Thyroid gland (tissue), 4 donors: ENCODE measurements around the gene LRRC39. TPM values are rescaled to one million over a fixed set of nuclear protein-coding genes. Genes with fewer than 3 reads are reported as not detected.

ENCODE experiments used
- DNase-seq, 2 donors: peaks; one replicate each; pipeline ENCODE4 v3.0.0-alpha.2; 2019
- H3K27ac ChIP-seq, 3 donors: fragments of 200-600 bp; sonication (generic); 1 replicate in 2 of 3; 2 replicates in 1 of 3; pipeline ENCODE4 v1.5.1; 2016 to 2019; ENCODE audit warnings: mild to moderate bottlenecking in 1 of 3, moderate library complexity in 1 of 3
- H3K27me3 ChIP-seq: fragments of 200-600 bp; sonication (generic); one replicate; pipeline ENCODE4 v1.5.1; 2019
- H3K36me3 ChIP-seq, 2 donors: fragments of 200-600 bp; sonication (generic); one replicate each; pipeline ENCODE4 v1.5.1; 2016 to 2019
- H3K4me1 ChIP-seq, 2 donors: fragments of 200-600 bp; sonication (generic); one replicate each; pipeline ENCODE4 v1.5.1; 2017 to 2019
- H3K4me3 ChIP-seq, 3 donors: fragments of 200-600 bp; sonication (generic); replicated peaks in 1 of 3; 1 replicate in 2 of 3; 2 replicates in 1 of 3; pipeline ENCODE4 v1.5.1; 2016; ENCODE audit warnings: mild to moderate bottlenecking in 1 of 3
- H3K9me3 ChIP-seq: fragments of 200-600 bp; sonication (generic); one replicate; pipeline ENCODE4 v1.5.1; 2017
- POLR2A ChIP-seq, 2 donors: fragments of 450-650 bp; IDR thresholded peaks; one replicate each; pipeline ENCODE4 v1.6.1; 2017; ENCODE audit warnings: antibody characterized with exemption in 2 of 2, mild to moderate bottlenecking in 2 of 2, moderate library complexity in 1 of 2
- WGBS, 2 donors: methylation state at CpG; one replicate each; pipeline ENCODE4 v1.1.5; 2017; 5-methylcytosine and 5-hydroxymethylcytosine counted together
- intact Hi-C: fragments of 100-400 bp; cut with DNase I; formaldehyde crosslinking; loops from one replicate; pipeline ENCODE4 v1.15.1; 2023
- total RNA-seq, 4 donors: library from RNA; depleted of rRNA; stranded (reverse); fragments of >200 nt; gene quantifications; one replicate each; pipeline ENCODE4 v1.2.3, GENCODE V29; 2016
- TF ChIP-seq, protein P1 (sequence below), 6 experiments: fragments of 200-600 bp in 3 of 6; fragments of 450-650 bp in 3 of 6; sonication (generic) in 3 of 6; IDR thresholded peaks; one replicate each; pipeline ENCODE4 v1.5.1; 2016 to 2019; ENCODE audit warnings: antibody characterized with exemption in 6 of 6, mild to moderate bottlenecking in 2 of 6, inconsistent platforms in 1 of 6, moderate library complexity in 1 of 6

The LRRC39 gene
- total RNA-seq, 4 donors from 2014 or later, result 0.39 to 3.6 (median 2.3) TPM

DNA sequence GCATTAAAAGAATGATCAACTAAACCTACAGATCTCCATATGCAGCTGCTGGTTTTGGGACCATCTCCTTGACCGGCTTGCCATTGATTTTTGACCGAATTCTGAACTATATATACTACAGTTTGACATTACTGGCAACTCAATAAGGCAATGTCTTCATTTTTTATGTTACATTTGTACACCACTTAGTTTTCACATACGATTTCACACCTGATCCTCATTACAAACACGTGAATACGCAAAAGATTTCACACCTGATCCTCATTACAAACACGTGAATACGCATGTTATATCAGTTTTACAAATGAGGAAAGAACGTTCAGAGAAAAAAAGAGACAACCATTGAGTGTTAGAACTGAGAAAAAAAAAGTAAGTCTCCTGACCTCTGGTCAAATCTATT, 46.4 kb downstream of the LRRC39 start:
- intact Hi-C loops, result loop anchor here (10.0 kb wide), 2 partner anchors 133 to 233 kb away; partner anchors contain the start of gene RTCA
- WGBS, 2 donors, result 71 to 72% methylated on average over 8 of the region's 8 CpGs
- Histone ChIP-seq H3K36me3 (no peaks in the 10 kb centered on the region), H3K9me3 (no peaks in the 10 kb centered on the region), H3K4me1 (peaks cover 11 to 17% of the 10 kb centered on the region in 2 donors), H3K27me3 (no peaks in the 10 kb centered on the region), H3K4me3 (no peak overlapping the region), H3K27ac (no peak overlapping the region)
- no peak for DNase-seq
- TF ChIP-seq, protein P1, sequence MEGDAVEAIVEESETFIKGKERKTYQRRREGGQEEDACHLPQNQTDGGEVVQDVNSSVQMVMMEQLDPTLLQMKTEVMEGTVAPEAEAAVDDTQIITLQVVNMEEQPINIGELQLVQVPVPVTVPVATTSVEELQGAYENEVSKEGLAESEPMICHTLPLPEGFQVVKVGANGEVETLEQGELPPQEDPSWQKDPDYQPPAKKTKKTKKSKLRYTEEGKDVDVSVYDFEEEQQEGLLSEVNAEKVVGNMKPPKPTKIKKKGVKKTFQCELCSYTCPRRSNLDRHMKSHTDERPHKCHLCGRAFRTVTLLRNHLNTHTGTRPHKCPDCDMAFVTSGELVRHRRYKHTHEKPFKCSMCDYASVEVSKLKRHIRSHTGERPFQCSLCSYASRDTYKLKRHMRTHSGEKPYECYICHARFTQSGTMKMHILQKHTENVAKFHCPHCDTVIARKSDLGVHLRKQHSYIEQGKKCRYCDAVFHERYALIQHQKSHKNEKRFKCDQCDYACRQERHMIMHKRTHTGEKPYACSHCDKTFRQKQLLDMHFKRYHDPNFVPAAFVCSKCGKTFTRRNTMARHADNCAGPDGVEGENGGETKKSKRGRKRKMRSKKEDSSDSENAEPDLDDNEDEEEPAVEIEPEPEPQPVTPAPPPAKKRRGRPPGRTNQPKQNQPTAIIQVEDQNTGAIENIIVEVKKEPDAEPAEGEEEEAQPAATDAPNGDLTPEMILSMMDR (IDR thresholded peaks at IDR 0.05), result no peak
- no peak for TF ChIP-seq POLR2A (IDR thresholded peaks at IDR 0.05)

DNA sequence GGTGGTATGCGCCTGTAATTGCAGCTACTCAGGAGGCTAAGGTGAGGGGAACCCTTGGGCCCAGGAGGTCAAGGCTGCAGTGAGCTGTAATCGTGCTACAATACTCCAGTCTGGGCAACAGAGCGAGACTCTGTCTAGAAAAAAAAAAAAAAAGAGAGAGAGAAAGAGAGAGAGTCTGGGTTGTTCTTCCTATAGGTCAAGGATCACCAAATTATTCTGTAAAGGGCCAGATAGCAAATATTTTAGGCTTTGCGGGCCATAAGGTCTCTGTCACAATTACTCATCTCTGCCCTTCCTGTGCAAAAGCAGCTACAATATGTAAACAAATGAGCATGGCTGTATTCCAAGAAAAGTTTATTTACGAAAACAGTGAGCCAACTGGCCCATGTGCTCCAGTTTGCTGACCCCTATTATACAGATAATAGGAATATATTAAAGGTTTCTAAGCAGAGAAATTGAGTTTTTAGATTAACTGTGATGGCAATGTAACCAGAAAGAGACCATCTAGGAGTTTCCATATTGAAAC, 47.4 kb downstream of the LRRC39 start:
- TF ChIP-seq POLR2A (IDR thresholded peaks at IDR 0.05), result no peak
- TF ChIP-seq, protein P1 (IDR thresholded peaks at IDR 0.05), result no peak
- H3K27me3 ChIP-seq, result no peaks in the 10 kb centered on the region
- peaks cover 11 to 17% of the 10 kb centered on the region in 2 donors for H3K4me1 ChIP-seq
- H3K36me3 ChIP-seq, result no peaks in the 10 kb centered on the region
- no peaks in the 10 kb centered on the region for H3K9me3 ChIP-seq
- intact Hi-C loops, result loop anchor here (10.0 kb wide), 2 partner anchors 134 to 234 kb away; partner anchors contain the start of gene RTCA
- H3K27ac ChIP-seq, result no peak overlapping the region
- no peak for DNase-seq
- WGBS, 2 donors, result 76 to 78% methylated on average over 5 of the region's 5 CpGs
- H3K4me3 ChIP-seq, result no peak overlapping the region

DNA sequence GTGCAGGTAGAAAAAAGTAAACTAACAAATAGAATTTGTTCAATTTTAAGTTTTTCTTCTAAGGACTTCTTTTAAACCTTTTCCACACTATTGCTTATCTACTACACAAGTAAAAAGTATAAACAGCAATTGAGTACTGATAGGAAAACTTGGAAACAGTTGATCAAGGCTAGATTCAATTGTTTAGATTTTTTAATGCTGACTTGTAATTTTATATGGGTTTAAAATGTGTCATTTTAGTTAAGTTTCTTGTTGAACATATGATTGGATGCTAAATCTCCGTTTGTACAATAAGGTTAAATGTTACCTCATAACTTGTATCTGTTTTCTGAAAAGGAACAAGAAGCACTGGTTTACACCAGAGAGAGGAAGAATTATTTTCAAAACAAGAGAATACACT, 50.8 kb downstream of the LRRC39 start:
- Histone ChIP-seq H3K36me3 (no peaks in the 10 kb centered on the region), H3K27ac (no peak overlapping the region), H3K4me3 (no peak overlapping the region), H3K27me3 (no peaks in the 10 kb centered on the region), H3K9me3 (no peaks in the 10 kb centered on the region), H3K4me1 (peaks cover 5 to 7% of the 10 kb centered on the region in 2 donors)
- WGBS, 2 donors, result 80 to 86% methylated on average over 1 of the region's 1 CpG
- TF ChIP-seq, protein P1 (IDR thresholded peaks at IDR 0.05), result no peak
- TF ChIP-seq POLR2A (IDR thresholded peaks at IDR 0.05), result no peak
- intact Hi-C loops, result loop anchor here (10.0 kb wide), 1 partner anchor 52 kb away; no protein-coding TSS in a partner anchor
- DNase-seq, result no peak

DNA sequence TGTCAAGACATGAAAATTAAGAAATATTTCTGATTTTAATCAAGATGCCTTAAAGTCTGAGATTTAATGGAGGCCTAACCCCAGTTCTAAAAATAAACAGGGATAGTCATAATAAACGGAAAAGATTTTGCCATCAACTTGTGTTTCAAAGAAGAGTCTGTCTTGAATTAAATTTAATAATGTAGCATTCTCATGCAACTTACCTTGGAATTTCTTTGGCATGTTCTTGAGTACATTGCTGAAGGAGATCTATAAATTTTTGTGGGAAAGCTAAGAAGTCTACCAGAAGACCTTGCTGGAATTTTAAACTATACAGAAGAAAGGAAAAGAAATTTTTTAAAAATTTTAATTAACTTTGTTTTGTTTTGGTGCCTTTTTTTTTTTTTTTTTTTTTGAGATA, 55.9 kb downstream of the LRRC39 start:
- no peak overlapping the region for H3K27ac ChIP-seq
- TF ChIP-seq, protein P1 (IDR thresholded peaks at IDR 0.05), result no peak
- TF ChIP-seq POLR2A (IDR thresholded peaks at IDR 0.05), result no peak
- intact Hi-C loops, result loop anchor here (10.0 kb wide), 1 partner anchor 47 kb away; no protein-coding TSS in a partner anchor
- no peaks in the 10 kb centered on the region for H3K36me3 ChIP-seq
- H3K4me1 ChIP-seq, result no peaks in the 10 kb centered on the region
- no peak overlapping the region for H3K4me3 ChIP-seq
- H3K9me3 ChIP-seq, result no peaks in the 10 kb centered on the region
- 92 to 98% methylated on average over 1 of the region's 1 CpG for WGBS, 2 donors
- H3K27me3 ChIP-seq, result no peaks in the 10 kb centered on the region
- no peak for DNase-seq

DNA sequence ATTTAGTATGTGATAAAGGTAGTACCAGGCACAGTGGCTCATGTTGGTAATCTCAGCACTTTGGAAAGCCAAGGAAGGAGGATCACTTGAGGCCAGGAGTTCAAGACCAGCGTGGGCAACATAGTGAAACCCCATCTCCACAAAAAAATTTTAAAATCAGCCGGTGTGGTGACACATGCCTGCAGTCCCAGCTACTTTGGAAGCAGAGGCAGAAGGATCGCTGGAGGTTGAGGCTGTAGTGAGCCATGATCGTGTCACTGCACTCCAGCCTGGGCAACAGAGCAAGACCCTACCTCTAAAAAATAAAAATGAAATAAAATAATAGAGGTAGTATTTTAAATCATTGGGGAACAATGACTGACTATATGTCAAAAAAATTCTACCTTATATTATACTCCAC, 62.5 kb downstream of the LRRC39 start:
- 97 to 98% methylated on average over 4 of the region's 4 CpGs for WGBS, 2 donors
- H3K9me3 ChIP-seq, result no peaks in the 10 kb centered on the region
- no peak overlapping the region for H3K4me3 ChIP-seq
- H3K4me1 ChIP-seq, result no peaks in the 10 kb centered on the region
- no peaks in the 10 kb centered on the region for H3K36me3 ChIP-seq
- intact Hi-C loops, result no loop called here
- no peak overlapping the region for H3K27ac ChIP-seq
- DNase-seq, result no peak
- H3K27me3 ChIP-seq, result no peaks in the 10 kb centered on the region
- TF ChIP-seq, protein P1 (IDR thresholded peaks at IDR 0.05), result no peak
